Liver (tissue), 3 donors: Measurements from ENCODE around the gene CTSS.

ENCODE experiments used
- ATF3 ChIP-seq: IDR thresholded peaks from 2 replicates; pipeline ENCODE4 v1.6.1; 2016; ENCODE audit warnings: antibody characterized with exemption
- CTCF ChIP-seq: fragments of 150-350 bp; IDR thresholded peaks from 2 replicates; pipeline ENCODE4 v1.5.1; 2017; ENCODE audit warnings: improper control_type of control experiment, low read depth, low read length; ENCODE audit not compliant: missing input control
- GABPA ChIP-seq, 2 donors: IDR thresholded peaks in 1 of 2; conservative IDR thresholded peaks in 1 of 2; 2 replicates each; pipeline ENCODE4 v1.6.1; 2016; ENCODE audit warnings: antibody characterized with exemption in 2 of 2, mild to moderate bottlenecking in 1 of 2, moderate library complexity in 1 of 2
- TAF1 ChIP-seq: conservative IDR thresholded peaks from 2 replicates; pipeline ENCODE4 v1.6.1; 2016; ENCODE audit warnings: antibody characterized with exemption, mild to moderate bottlenecking
- donor health status: healthy.
- donor health status: healthy.

- TF ChIP-seq CTCF (no peak), ATF3 (no peak), TAF1 (no peak), GABPA (IDR thresholded peaks at IDR 0.05 in 1 of 2, conservative IDR thresholded peaks at IDR 0.05 in 1 of 2) (no peak)
Observed at GRCh38 chr1:150718225-150718891, 47.2 kb downstream of the CTSS start.
